Bronchial epithelial cell (primary cell): ENCODE data around the gene UGT3A1. TPM values are rescaled to one million over a fixed set of nuclear protein-coding genes. Genes with fewer than 3 reads are reported as not detected.
A peak's percentile ranks its signal among the peaks of the same experiment; 100 is the strongest.

Experiments
- DNase-seq: peaks from one replicate; pipeline ENCODE4 v3.0.0-alpha.2; 2010; ENCODE audit warnings: low read depth
- FAIRE-seq: peaks from 2 replicates; lab custom pipeline; 2011; peaks lifted over from hg19 to GRCh38; lab: Jason Lieb, UNC
- H3K27me3 ChIP-seq: 2 replicates; pipeline ENCODE4 v1.5.1; 2011; ENCODE audit warnings: low read length; ENCODE audit not compliant: control insufficient read depth, insufficient read depth
- H3K36me3 ChIP-seq: 2 replicates; pipeline ENCODE4 v1.5.1; 2011; ENCODE audit warnings: low read length; ENCODE audit not compliant: control insufficient read depth, insufficient read depth
- H3K4me3 ChIP-seq: 2 replicates; pipeline ENCODE4 v1.5.1; 2011; ENCODE audit warnings: mild to moderate bottlenecking, low read depth, low read length, control low read depth
- total RNA-seq: library from RNA; depleted of rRNA; stranded (reverse); fragments of >200 nt; gene quantifications from 2 replicates; pipeline ENCODE4 v1.2.1, GENCODE V29; 2014
- TF ChIP-seq, protein P1 (sequence below): IDR thresholded peaks from 2 replicates; pipeline ENCODE4 v1.5.1; 2011; ENCODE audit warnings: mild to moderate bottlenecking, moderate library complexity, low read length, control low read depth, inconsistent platforms; ENCODE audit not compliant: insufficient read depth, severe bottlenecking

Gene UGT3A1
- total RNA-seq, 1 donor from 2014 or later, result not detected

DNA sequence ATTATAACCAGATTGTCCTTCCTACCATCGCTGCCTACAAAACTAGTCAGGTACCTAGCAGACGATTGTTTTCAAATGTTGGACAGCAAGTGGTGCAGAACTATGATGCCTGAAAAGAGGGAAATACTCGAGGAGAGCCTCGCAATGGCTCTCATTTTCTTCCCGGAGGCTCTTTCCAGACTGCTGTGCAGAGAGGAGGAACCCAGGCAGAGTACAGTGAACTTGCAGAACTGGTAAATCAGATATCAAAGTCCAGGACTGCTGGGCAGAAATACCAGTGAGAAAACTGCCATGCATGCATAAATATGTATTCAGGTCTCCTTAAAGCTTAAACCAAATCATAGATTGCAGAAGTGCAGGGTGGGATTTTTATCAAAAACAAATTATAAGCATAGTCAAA is 26.4 kb upstream of the UGT3A1 start:
- FAIRE-seq (no peak), DNase-seq (peak; percentile 4)
- Histone ChIP-seq H3K4me3 (no peak overlapping the region), H3K27me3 (no peaks in the 10 kb centered on the region), H3K36me3 (no peaks in the 10 kb centered on the region)
- TF ChIP-seq, protein P1, sequence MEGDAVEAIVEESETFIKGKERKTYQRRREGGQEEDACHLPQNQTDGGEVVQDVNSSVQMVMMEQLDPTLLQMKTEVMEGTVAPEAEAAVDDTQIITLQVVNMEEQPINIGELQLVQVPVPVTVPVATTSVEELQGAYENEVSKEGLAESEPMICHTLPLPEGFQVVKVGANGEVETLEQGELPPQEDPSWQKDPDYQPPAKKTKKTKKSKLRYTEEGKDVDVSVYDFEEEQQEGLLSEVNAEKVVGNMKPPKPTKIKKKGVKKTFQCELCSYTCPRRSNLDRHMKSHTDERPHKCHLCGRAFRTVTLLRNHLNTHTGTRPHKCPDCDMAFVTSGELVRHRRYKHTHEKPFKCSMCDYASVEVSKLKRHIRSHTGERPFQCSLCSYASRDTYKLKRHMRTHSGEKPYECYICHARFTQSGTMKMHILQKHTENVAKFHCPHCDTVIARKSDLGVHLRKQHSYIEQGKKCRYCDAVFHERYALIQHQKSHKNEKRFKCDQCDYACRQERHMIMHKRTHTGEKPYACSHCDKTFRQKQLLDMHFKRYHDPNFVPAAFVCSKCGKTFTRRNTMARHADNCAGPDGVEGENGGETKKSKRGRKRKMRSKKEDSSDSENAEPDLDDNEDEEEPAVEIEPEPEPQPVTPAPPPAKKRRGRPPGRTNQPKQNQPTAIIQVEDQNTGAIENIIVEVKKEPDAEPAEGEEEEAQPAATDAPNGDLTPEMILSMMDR, result no peak

DNA sequence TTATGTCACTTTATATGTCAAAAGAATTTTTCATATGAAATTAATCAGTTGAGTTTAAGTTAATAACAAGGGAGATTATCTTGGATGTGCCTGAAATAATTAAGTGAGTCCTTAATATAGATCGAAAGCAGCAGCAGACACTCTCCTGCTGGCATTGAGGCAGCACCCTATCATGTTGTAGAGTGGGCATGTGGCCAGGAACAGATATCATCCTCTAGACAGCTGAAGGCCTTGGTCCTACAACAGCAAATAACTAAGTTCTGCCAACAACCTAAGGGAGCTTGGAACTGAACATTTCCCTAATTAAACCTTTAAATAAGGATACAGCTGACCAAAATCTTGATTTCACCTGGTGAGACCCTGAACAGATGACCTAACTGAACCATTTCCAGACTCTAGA is 25.8 kb upstream of the UGT3A1 start:
- FAIRE-seq, result peak; percentile 18
- TF ChIP-seq, protein P1, result no peak
- no peak for DNase-seq
- H3K36me3 ChIP-seq, result no peaks in the 10 kb centered on the region
- no peaks in the 10 kb centered on the region for H3K27me3 ChIP-seq
- H3K4me3 ChIP-seq, result no peak overlapping the region

DNA sequence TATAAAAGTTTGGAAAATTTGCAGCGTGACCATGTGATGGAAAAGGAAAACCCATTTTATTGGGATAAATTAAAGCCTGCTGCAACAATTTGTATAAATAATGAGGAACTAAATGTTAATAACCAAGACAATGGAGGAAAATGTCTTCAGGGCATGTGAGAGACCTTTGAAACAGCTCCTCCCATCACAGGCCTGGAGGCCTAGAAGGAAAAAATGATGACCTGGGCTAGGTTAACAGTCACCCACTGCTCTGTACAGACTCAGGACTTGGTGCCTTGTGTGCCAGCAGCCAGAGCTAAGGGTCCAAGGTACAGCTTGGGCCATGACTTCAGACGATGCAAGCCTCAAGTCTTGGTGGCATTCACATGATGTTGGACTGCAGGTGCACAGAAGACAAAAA is 22.0 kb upstream of the UGT3A1 start:
- DNase-seq, result no peak

DNA sequence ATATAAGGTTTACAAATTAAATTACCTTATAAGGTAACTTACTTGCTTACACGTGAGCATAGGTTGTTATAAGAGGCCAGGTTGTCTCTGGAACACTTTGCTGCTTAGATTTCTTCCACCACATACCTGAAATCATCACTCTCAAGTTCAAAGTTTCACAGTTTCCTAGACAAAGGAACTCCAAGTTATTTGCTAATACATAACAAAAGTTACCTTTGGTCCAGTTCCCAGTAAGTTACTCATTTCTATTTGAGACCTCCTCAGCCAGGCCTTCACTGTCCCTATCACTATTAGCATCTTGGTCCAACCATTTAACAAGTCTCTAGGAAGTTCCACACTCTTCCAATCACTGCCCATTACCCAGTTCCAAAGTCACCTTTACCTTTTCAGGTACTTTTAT is 18.5 kb upstream of the UGT3A1 start:
- Histone ChIP-seq H3K36me3 (no peaks in the 10 kb centered on the region), H3K27me3 (no peaks in the 10 kb centered on the region), H3K4me3 (no peak overlapping the region)
- DNase-seq (no peak), FAIRE-seq (no peak)
- TF ChIP-seq, protein P1, result no peak

More for the DNA sequence above, 22.0 kb upstream of the UGT3A1 start:
- no peaks in the 10 kb centered on the region for H3K36me3 ChIP-seq
- TF ChIP-seq, protein P1, result no peak
- no peaks in the 10 kb centered on the region for H3K27me3 ChIP-seq
- no peak for FAIRE-seq
- H3K4me3 ChIP-seq, result no peak overlapping the region

DNA sequence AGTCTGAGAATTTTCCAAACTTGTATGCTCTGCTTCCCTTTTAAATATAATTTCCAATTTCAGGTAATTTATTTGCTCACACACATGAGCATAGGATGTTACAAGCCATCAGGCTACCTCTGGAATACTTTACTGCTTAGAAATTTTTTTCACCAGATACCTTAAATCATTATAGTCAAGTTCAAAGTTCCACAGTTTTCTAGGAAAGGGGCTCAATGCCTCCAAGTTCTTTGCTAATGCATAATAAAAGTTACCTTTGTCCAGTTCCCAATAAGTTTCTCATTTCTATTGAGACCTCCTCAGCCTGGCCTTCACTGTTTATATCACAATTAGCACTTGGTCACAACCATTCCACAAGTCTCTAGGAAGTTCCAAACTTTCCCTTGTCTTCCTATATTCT is 16.2 kb upstream of the UGT3A1 start:
- no peak for FAIRE-seq
- no peak for DNase-seq
- TF ChIP-seq, protein P1, result no peak

DNA sequence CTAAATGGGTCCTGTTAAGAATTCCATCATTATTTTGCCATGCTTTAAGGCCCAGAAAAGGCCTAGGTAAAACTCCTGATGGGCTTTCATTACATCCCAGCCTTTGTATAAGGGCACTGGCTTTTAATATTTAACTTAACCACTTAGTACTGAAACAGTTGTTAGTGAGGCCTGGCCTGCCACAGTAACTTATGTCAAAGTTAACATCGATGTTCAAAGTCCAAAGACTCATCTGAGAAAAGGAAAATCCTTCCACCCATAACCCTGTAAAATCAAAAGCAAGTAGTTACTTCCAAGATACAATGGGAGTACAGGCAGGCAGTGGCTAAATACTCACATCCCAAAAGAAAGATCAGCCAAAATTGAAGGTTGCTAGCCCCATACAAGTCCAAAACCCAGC is 15.0 kb upstream of the UGT3A1 start:
- TF ChIP-seq, protein P1, result no peak
- no peak for FAIRE-seq

More for the DNA sequence above, 16.2 kb upstream of the UGT3A1 start:
- H3K27me3 ChIP-seq, result no peaks in the 10 kb centered on the region
- no peak overlapping the region for H3K4me3 ChIP-seq
- H3K36me3 ChIP-seq, result no peaks in the 10 kb centered on the region

More for the DNA sequence above, 15.0 kb upstream of the UGT3A1 start:
- H3K36me3 ChIP-seq, result no peaks in the 10 kb centered on the region
- H3K4me3 ChIP-seq, result no peak overlapping the region
- DNase-seq, result no peak
- H3K27me3 ChIP-seq, result no peaks in the 10 kb centered on the region
